Transverse colon (tissue), 3 donors: Measurements from ENCODE around the gene SPRTN.

Experiments used
- CTCF ChIP-seq, 5 experiments: fragments of 200-600 bp in 3 of 5; fragments of 450-650 bp in 2 of 5; sonication (generic) in 3 of 5; IDR thresholded peaks; 1 replicate in 2 of 5; 2 replicates in 3 of 5; pipeline ENCODE4 v1.5.1; 2016 to 2017; ENCODE audit warnings: antibody characterized with exemption in 5 of 5, inconsistent platforms in 3 of 5, mild to moderate bottlenecking in 2 of 5, moderate library complexity in 1 of 5
- POLR2A ChIP-seq: fragments of 450-650 bp; IDR thresholded peaks from one replicate; pipeline ENCODE4 v1.6.1; 2016; ENCODE audit warnings: antibody characterized with exemption, mild to moderate bottlenecking, moderate library complexity

GRCh38 chr1:231362325-231362724, 24.2 kb downstream of the SPRTN start:
- no peak for TF ChIP-seq CTCF (IDR thresholded peaks at IDR 0.05)
- no peak for TF ChIP-seq POLR2A
